Neural progenitor cell (in vitro differentiated cells): Measurements from ENCODE around the gene ACER3.

Source experiments
- CTCF ChIP-seq: fragments of 200-600 bp; sonication (generic); IDR thresholded peaks from 2 replicates; pipeline ENCODE4 v1.5.1; 2017; ENCODE audit warnings: antibody characterized with exemption, mild to moderate bottlenecking
- EZH2 ChIP-seq: fragments of 200-600 bp; sonication (generic); IDR thresholded peaks from 2 replicates; pipeline ENCODE4 v1.6.1; 2017; ENCODE audit warnings: antibody characterized with exemption, mild to moderate bottlenecking, moderate library complexity
- EZH2phosphoT487 ChIP-seq: fragments of 200-600 bp; sonication (generic); IDR thresholded peaks from 2 replicates; pipeline ENCODE4 v1.6.1; 2017; ENCODE audit warnings: antibody characterized with exemption

DNA sequence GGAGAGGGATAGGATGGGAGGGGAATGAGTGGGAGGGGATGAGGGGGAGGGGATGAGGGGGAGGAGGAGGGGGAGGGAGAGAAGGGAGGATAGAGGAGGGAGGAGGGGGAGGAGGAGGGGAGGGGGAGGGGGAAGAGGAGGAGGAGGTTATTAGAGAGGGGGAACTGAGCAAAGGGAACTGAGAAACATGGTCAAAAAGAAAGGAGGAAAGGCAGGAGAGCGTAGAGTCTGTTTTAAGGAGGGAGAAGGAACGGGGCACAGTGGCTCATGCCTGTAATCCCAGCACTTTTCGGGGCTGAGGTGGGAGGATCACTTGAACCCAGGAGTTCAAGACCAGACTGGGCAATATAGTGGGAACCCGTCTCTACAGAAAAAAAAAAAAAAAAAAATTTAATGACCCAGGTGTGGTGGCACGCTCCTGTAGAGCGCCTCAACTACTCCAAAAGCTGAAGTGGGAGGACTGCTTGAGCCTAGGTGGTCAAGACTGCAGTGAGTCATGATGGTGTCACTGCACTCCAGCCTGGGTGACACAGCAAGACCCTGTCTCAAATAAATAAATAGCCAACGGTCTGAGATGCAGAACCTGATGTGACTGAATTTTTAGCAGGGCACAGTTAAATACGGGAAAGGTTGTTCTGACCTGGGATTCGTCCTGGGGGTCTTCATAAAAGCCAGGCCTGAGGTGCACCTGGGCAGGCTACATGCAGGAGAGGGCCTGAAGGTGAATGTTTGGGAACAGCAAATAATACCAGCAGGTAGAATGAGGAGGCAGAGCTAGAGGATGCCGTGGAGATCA lies 177.5 kb downstream of the ACER3 start:
- TF ChIP-seq CTCF (no peak), EZH2 (no peak), EZH2phosphoT487 (no peak)
